Measurements from ENCODE around the gene DIDO1. TPM values are rescaled to one million over a fixed set of nuclear protein-coding genes. Genes with fewer than 3 reads are reported as not detected.

Gene DIDO1
- total and polyA plus RNA-seq, 12 donors = 16.0 to 44.6 (median 37.0) TPM

GRCh38 chr20:62917720-62918119 is 8.6 kb downstream of the DIDO1 start:
- no peak for DNase-seq
- H3K4me3 ChIP-seq = no peak overlapping the region
- WGBS, 2 donors = 53 to 58% methylated on average over 3 of the region's 3 CpGs
- no peak for ATAC-seq
- H3K9me3 ChIP-seq = no peaks in the 10 kb centered on the region
- intact Hi-C loops (cut with DNase I) = no loop called here
- TF ChIP-seq, protein P1, sequence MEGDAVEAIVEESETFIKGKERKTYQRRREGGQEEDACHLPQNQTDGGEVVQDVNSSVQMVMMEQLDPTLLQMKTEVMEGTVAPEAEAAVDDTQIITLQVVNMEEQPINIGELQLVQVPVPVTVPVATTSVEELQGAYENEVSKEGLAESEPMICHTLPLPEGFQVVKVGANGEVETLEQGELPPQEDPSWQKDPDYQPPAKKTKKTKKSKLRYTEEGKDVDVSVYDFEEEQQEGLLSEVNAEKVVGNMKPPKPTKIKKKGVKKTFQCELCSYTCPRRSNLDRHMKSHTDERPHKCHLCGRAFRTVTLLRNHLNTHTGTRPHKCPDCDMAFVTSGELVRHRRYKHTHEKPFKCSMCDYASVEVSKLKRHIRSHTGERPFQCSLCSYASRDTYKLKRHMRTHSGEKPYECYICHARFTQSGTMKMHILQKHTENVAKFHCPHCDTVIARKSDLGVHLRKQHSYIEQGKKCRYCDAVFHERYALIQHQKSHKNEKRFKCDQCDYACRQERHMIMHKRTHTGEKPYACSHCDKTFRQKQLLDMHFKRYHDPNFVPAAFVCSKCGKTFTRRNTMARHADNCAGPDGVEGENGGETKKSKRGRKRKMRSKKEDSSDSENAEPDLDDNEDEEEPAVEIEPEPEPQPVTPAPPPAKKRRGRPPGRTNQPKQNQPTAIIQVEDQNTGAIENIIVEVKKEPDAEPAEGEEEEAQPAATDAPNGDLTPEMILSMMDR (IDR thresholded peaks at IDR 0.05) = no peak
- peaks cover 0 to 18% (median 0%) of the 10 kb centered on the region in 9 donors for H3K36me3 ChIP-seq
- H3K4me1 ChIP-seq = peaks cover 45 to 100% (median 97%) of the 10 kb centered on the region in 9 donors
- peak overlapping the region in 1 of 10 donors; percentile 2 for H3K27ac ChIP-seq
- no peaks in the 10 kb centered on the region for H3K27me3 ChIP-seq

DNA sequence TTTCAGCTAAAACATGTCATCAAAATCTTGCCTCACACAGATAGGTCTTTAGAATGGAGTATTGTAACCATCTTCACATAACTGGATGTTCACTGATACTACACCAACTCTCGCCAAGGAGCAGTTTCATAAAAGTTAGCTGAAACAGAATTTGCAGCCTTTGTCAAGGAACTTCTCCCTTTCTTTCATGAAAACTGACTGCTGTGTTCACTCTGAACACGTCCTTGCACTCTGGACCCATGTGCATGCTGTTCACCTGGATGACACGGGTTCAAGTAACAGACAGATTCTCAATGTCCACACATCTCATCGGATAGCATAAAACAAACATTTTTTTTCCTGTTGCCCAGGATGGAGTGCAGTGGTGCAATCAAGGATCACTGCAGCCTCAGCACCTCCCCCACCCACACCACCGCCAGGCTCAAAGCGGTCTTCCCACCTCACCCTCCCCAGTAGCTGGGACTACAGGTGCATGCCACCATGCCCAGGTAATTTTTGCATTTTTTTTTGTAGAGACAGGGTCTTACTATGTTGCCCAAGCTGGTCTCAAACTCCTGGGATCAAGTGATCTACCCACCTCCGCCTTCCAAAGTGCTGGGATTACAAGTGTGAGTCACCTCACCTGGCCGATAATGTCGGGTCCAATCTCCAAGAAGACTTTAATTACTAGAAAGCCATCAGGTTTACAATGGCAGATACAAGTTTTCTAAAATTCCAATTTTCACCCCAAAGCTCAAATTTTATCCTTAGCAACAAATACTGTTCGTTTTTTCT is 9.4 kb downstream of the DIDO1 start:
- DNase-seq = no peak
- ATAC-seq = no peak
- no peaks in the 10 kb centered on the region for H3K9me3 ChIP-seq
- WGBS, 2 donors = 78 to 81% methylated on average over 10 of the region's 10 CpGs
- intact Hi-C loops (cut with DNase I) = no loop called here
- H3K4me3 ChIP-seq = no peak overlapping the region
- H3K4me1 ChIP-seq = peaks cover 41 to 100% (median 91%) of the 10 kb centered on the region in 9 donors
- H3K27me3 ChIP-seq = no peaks in the 10 kb centered on the region
- H3K36me3 ChIP-seq = peaks cover 0 to 27% (median 0%) of the 10 kb centered on the region in 9 donors
- H3K27ac ChIP-seq = no peak overlapping the region
- TF ChIP-seq, protein P1 (IDR thresholded peaks at IDR 0.05) = no peak

DNA sequence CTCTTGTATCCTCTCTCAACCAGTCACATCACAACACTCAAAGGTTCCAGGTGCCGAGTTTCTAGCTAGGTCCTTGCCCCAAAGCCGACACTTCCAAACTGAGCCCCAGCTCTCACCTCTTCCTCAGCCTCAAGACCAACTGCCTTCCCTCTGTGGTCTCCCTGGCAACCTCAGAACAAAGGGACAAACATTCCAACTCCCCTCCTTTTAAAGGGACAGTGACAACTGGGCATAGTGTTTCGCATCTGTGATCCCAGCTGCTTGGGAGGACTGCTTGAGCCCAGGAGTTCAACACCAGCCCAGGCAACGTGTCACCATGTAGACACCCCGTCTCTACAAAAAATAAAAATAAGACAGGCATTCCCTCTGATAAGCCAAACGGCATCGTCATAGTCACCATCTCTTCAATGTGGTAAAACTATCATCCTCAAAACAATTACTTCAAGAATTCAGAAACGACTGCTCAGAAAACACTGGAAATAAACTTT is 11.3 kb downstream of the DIDO1 start:
- intact Hi-C loops (cut with DNase I) = no loop called here
- ATAC-seq (peak in 7 of 8 donors; percentile 37 to 82 (median 80)), DNase-seq (peak in 1 of 2 donors; percentile 58)
- peaks cover 36 to 84% (median 75%) of the 10 kb centered on the region in 9 donors for H3K4me1 ChIP-seq
- WGBS, 2 donors = 16% methylated on average over 8 of the region's 8 CpGs
- H3K4me3 ChIP-seq = peak overlapping the region in 4 of 10 donors; percentile 15 to 25 (median 19)
- no peak overlapping the region for H3K27ac ChIP-seq
- H3K9me3 ChIP-seq = no peaks in the 10 kb centered on the region
- TF ChIP-seq, protein P1 (IDR thresholded peaks at IDR 0.05) = no peak
- peaks cover 5 to 45% (median 17%) of the 10 kb centered on the region in 9 donors for H3K36me3 ChIP-seq
- no peaks in the 10 kb centered on the region for H3K27me3 ChIP-seq

GRCh38 chr20:62914436-62914835 is 11.9 kb downstream of the DIDO1 start:
- ATAC-seq (peak in 2 of 8 donors; percentile 25 to 36), DNase-seq (no peak)
- Histone ChIP-seq H3K27ac (peak overlapping the region in 1 of 10 donors; percentile 17), H3K4me1 (peaks cover 34 to 79% (median 69%) of the 10 kb centered on the region in 9 donors), H3K36me3 (peaks cover 5 to 51% (median 23%) of the 10 kb centered on the region in 9 donors), H3K9me3 (no peaks in the 10 kb centered on the region), H3K27me3 (no peaks in the 10 kb centered on the region), H3K4me3 (peak overlapping the region in 3 of 10 donors; percentile 15 to 20 (median 18))
- intact Hi-C loops (cut with DNase I) = no loop called here
- 58 to 66% methylated on average over 9 of the region's 9 CpGs for WGBS, 2 donors
- TF ChIP-seq, protein P1 (IDR thresholded peaks at IDR 0.05) = no peak
